ENCODE measurements around the gene NHSL1.

GRCh38 chr6:138489846-138490245, 9.4 kb downstream of the NHSL1 start:
- no peak for TF ChIP-seq EZH2 (IDR thresholded peaks at IDR 0.05; ENCODE audit: borderline replicate concordance, low read depth, low read length, severe bottlenecking)
- TF ChIP-seq CTCF (IDR thresholded peaks at IDR 0.05; ENCODE audit: borderline replicate concordance, extremely low read depth, low read length, poor library complexity, severe bottlenecking), result no peak
